DMS53 treated with DMSO at 0.1 percent for 48 hours (cell line): ENCODE data around the gene PACSIN2.

ENCODE experiments used
- DNase-seq: peaks from one replicate; lab custom pipeline; 2025; ENCODE audit not compliant: unreplicated experiment; lab: John Stamatoyannopoulos, UW

The PACSIN2 gene

DNA sequence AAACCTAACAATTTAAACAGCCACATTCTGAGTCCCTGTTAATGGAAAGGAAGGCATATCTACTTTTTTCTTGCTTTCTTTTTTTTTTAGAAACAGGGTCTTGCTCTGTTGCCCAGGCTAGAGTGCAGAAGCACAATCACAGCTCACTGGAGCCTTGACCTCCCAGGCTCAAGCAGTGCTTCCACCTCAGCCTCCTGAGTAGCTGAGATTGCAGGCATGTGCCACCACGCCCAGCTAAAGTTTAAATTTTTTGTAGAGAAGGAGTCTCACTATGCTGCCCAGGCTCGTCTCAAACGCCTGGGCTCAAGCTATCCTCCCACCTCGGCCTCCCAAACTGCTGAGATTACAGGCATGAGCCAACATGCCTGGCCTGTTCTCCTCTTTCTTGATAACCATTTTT is 183.2 kb downstream of the PACSIN2 start:
- DNase-seq = no peak

DNA sequence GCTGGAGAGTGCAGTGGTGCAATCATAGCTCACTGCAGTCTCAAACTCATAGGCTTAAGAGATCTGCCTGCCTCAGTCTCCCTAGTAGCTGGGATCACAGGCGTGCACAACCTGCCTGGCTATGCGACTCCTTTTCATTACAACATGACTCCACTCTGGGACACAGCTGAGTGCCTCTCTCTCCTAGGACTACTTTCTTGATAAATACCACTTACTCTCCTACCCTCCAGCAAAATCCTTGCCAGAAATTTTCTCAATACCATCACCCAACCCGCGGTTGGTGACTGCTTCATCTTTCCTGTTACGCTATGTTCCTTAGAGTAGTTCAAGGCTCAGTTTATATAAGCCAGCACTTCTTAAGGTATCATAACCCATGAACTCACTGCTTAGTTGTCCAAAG is 184.8 kb downstream of the PACSIN2 start:
- DNase-seq = no peak

DNA sequence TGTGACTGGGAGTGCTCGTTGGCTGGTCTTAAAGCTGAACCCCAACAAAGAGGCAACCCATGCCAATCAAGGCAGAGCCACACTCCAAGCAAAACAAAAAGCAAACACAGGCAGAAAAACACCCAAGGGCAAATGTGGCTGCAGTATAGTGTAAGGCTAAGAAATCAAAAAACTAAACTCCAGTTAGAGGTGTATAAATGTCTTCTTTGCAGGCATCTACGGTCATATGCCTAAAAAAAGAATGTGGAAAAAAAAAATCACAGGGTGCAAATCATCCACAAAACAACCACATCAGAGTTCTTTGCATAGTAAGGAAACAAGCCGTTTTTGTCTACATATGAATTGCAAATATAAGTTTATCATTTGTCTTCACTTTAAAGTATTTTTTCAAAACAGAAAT is 185.6 kb downstream of the PACSIN2 start:
- DNase-seq = no peak

DNA sequence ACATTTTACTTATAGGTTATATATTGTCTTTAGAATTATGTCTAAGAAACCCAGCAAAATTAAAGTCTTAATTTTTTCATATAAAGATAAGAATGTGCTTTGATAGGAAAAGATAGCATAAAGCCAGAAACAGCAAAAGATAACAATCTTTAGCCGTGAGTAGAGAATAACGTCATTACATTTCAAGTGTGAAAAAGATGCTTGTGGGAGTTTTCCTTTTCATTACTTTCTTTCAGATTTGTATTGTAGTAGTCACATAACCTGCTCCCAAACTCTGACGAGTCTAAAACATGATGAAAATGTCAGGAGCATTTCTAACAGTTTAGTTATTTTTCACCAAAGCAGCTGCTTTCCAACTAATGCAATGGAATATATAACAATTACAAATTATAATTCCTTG is 189.2 kb downstream of the PACSIN2 start:
- no peak for DNase-seq

DNA sequence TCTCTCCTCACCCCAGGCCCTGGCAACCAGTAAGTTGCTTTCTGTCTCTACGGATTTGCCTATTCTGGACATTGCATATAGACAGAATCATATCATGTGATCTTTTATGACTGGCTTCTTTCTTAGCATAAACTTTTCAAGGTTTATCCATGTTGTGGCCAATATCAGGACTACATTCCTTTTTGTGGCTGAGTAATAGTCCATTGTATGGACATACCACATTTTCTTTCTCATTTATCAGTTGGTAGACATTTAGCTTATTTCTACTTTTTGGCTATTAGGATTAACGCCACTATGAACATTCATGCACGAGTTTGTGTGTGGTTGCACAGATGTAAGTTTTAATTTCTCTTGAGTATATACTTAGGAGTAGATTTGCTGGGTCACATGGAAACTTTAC is 193.6 kb downstream of the PACSIN2 start:
- no peak for DNase-seq

DNA sequence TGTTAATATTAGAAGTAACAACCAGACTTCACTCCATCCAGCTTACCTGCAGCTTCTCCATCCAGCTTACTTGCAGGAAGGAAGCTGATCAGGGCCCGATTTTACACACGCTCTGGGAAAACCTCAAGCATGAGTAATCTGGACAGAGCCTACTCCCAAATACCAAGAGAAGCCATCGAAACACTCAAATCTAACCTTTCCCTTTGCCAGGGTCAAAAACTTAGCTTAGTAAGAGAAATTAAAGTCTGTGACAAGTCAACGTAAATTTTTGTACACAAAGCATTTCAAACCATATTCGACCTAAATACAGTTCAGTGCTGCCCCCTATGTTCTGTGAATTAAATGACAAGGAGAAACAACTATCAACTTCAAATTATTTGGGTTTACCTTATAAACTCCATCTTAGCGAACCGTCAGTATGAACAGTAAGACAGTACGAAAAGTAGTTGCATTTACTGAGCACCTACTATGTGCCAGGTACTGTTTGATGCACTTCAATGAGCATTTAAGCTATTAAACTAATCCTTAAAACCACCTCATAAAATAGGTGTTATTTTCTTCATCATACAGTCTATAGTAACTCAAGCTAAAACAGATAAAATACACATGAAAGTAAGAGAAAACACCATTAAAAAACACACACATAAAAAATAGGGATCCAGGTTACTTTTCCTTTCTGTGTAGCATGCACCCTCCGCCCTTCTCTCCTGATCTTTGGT is 194.7 kb downstream of the PACSIN2 start:
- peak; percentile 24 for DNase-seq
